Pulmonary artery endothelial cell (primary cell): Measurements from ENCODE around the gene RBM27. TPM values are rescaled to one million over a fixed set of nuclear protein-coding genes. Genes with fewer than 3 reads are reported as not detected.
"Not testable (repeated sequence)": the region's sequence is repeated elsewhere in the genome, so short reads cannot be mapped to it uniquely, and the experiment has no call there.

ENCODE experiments used
- DNase-seq: peaks from one replicate; pipeline ENCODE4 v3.0.0-alpha.2; 2011; ENCODE audit warnings: low read depth, low spot score
- total RNA-seq: library from RNA; depleted of rRNA; stranded (reverse); fragments of >200 nt; gene quantifications from 2 replicates; pipeline ENCODE4 v1.2.3, GENCODE V29; 2014

RBM27 gene
- 23.4 and 29.0 TPM in 2 replicates for total RNA-seq

DNA sequence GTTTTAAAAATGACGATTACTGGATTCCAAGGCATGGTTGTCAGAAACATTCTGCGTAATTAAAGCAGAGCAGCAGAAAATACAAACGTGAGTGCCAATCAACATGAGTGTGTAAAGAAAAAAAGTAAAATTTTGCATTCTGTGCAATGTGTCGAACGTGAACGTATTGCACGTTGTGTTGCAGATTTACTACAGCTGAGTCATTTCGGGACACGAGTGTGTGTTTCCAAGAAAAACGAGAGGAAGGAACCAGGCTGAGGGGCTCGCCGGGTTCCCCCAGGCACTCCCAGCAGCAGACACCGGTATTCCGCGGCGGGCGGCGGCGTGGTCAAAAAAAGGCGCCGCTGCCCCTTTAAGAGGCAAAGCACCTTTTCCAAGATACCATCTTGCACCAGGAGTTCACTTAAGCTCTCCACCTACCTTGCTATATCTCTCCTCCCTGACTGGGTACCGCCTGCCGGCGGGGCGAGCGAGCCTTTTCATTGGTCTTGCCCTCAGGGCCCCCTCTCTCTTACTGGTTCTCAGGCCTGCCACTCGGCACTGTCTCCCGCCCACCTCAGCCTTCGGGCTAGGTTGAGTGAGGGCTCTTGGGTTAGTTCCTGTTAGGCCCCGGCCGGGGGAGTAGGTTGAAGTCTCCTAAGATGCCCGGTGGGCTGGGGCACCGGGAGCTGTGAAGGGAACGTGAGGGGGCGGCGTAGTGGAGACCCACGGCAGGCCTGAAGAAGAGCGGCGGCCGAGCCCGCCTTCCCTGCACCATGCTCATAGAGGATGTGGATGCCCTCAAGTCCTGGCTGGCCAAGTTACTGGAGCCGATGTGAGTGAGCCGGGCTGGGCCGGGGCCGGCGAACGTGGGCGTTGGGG lies at the start of gene RBM27:
Gene RBM27 (plus strand): TSS at position 595 of the 861 bp plus-strand sequence. CDS start 161 bp downstream, at position 756.
- DNase-seq, result peak; percentile 95

DNA sequence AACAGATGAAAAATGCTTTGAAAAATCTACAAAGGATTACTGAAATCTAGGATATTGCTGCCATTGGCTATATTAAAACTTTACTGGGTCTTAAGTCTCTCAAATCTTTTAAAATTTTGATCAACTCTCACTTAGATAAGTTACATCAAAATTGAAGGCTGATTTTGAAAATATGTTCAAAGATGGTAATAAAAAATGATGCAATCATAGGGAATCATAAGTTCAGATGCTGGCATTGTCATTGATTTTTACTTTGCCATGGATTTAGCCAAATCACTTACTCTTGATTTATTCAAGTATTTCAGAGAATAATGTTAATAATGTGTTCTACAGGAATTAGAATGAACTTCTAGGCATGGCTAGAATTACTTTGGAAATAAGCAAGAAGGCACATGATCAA lies 45.1 kb upstream of the RBM27 start:
- DNase-seq, result no peak

- DNase-seq, result no peak
Measured at GRCh38 chr5:146164382-146164781, 39.0 kb upstream of the RBM27 start.

GRCh38 chr5:146165460-146165859 lies 37.9 kb upstream of the RBM27 start:
- DNase-seq, result no peak

DNA sequence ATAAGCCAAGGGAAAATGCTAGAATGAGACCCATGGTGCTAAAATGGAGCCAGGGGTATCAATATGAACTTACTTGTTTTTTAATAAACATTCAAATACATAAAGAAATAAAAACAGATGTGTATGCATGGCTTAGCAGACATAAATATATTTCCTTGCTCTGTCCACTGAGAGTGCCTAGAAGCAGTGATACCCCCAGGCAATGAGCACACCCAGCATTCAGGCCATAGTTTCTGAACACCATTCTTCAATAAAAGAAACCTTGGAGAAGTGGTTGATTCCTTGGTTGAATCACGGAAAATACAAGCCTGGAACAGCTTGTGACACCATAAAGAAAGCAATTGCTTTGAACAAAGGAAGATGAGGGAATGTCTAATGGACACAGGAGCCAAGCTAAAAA lies 37.5 kb upstream of the RBM27 start:
- no peak for DNase-seq

DNA sequence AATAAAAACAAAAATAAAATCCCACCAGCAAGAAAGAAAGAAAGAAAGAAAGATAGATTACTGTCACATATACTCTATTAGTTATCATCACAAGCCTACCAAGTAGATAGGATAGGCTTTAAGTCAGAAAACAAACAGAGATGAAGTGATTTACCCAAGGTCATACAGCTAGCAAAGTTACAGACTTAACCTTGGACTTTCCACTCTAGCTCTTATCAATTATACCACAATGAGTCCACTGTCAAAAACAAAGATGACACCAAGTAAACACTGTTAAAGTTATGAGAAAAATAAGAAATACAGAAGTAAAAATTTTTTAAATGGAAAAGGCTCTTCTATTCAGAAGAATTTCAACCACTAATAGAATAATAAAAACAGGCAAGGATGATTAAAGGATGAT lies 34.3 kb upstream of the RBM27 start:
- DNase-seq, result no peak

DNA sequence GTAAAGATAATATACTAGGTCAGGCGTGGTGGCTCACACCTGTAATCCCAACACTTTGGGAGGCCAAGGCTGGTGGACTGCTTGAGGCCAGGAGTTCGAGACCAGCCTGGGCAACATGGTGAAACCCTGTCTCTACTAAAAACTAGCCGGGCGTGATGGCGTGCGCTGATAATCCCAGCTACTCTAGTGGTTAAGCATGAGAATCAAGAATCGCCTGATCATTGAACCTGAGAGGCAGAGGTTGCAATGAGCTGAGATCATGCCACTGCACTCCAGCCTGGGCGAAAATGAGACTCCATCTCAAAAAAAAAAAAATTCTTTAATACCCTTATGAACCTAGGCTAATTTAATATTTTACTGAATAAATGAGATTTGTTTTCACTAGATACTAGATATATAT lies 30.4 kb upstream of the RBM27 start:
- DNase-seq, result not testable (repeated sequence)

GRCh38 chr5:146173597-146173996 lies 29.8 kb upstream of the RBM27 start:
- no peak for DNase-seq

DNA sequence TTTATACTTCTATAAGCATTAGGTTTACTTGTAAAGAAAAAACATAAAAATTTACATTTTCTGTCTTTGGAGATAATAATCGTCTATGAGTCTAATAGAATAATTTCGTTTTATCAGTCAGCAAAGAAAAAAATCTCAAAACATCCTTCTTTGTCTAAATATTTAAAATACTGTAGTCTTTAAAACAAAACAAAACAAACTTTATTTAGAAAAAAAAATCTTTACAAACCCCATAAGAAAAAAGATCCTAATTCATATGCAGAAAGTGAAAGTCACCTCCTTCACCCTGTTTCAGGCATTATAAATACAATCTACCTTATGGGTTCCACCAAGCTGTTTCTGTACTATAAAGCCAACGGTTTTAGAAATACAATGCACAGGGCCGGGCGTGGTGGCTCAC lies 26.6 kb upstream of the RBM27 start:
- DNase-seq, result no peak

DNA sequence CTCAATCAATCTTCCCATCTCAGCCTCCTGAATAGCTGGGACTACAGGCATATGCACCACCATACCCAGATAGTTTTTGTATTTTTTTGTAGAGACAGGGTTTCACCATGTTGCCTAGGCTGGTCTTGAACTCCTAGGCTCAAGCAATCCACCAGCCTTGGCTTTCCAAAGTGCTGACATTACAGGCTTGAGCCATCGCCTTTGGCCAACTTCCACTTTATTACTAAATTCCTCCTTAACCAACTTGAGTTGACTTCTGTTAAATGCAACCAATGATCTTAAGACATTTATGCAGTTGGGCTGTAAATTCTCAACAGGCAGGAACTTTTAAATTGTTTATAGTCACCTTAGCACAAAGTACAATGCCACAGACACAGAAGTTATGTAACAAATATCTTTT lies 23.7 kb upstream of the RBM27 start:
- no peak for DNase-seq

DNA sequence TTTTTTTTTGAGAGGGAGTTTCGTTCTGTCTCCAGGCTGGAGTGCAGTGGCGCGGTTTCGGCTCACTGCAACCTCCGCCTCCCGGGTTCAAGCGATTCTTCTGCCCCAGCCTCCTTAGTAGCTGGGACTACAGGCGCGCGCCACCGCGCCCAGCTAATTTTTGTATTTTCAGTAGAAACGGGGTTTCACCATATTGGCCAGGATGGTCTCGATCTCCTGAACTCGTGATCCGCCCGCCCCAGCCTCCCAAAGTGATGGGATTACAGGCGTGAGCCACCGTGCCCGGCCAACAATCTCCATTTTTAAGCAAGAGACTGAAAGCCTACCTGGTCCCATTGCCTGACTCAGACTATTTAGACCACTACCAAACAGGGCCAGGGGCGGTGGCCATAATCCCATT lies 20.0 kb upstream of the RBM27 start:
- DNase-seq, result not testable (repeated sequence)

- no peak for DNase-seq
Measured at GRCh38 chr5:146185161-146185560, 18.2 kb upstream of the RBM27 start.

DNA sequence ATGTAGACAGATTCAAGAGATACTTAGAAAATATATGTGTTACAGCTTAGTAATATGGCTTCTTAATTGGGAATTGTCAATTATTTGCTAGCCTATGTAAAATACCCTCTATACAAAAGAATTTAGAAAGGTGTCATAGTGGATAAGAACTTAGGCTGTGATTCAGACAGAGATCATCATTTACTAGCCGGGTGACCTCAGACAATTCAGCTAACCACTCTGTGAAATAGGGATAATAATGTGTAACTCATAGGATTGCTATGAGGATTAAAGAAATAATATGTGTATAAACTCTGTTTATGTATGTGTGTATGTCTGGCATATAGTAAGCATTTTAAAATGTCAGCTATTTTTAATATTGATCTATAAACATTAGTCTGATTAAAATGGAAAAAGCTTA lies 15.0 kb upstream of the RBM27 start:
- no peak for DNase-seq

DNA sequence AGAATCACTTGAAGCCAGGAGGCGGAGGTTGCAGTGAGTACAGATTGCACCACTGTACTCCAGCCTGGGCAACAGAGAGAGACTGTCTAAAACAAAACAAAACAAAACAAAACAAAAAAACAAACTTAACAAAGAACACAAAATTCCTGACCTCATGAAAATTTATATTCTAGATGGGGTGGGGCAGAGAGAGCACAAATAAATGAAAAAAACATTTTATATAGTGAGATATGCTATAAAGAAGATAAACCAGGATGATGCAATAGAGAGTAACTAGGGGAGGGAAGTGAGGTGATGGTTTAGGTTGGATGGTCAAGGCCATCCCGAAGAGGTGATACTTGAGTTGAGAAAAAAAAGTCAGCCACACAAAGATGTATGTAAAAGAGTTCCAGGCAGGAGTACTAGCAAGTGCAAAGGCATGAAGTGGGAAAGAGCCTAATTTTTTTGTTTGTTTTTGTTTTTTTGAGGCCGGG lies 10.8 kb upstream of the RBM27 start:
- no peak for DNase-seq

DNA sequence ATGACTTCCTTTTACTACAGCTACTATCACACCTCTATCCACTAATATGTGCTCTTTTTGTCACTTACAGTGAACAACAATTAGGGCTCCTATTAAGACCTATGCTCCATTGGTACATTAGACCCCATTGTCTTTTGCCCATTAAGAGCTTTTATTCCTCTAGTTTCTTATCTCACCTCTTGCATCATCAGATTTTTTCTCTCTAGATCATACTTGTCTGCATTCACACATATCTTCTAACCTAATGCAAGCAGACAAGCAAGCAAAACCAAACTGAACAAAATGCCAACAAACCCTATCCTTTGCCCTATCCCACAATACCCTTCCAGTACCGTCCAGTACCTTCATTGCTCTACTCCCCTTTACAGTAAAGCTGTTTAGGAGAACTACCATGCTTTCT lies 10.1 kb upstream of the RBM27 start:
- no peak for DNase-seq

DNA sequence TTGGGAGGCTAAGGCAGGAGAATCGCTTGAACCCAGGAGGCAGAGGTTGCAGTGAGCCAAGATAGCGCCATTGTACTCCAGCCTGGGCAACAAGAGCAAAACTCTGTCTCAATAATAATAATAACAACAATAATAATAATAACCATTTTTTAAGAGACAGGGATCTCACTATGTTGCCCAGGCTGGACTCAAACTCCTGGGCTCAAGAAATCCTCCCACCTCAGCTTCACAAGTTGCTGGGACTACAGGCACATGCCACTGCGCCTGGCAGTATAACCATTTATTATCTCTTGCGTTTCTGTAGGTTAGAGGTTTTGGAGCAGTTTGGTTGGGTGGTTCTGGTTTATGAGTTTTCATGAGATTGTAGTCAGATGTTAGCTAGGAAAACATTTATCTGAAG lies 8.4 kb upstream of the RBM27 start:
- DNase-seq, result not testable (repeated sequence)

- DNase-seq, result no peak
Measured at GRCh38 chr5:146196459-146197048, 6.9 kb upstream of the RBM27 start.

- no peak for DNase-seq
Measured at GRCh38 chr5:146199176-146199815, 4.1 kb upstream of the RBM27 start.

DNA sequence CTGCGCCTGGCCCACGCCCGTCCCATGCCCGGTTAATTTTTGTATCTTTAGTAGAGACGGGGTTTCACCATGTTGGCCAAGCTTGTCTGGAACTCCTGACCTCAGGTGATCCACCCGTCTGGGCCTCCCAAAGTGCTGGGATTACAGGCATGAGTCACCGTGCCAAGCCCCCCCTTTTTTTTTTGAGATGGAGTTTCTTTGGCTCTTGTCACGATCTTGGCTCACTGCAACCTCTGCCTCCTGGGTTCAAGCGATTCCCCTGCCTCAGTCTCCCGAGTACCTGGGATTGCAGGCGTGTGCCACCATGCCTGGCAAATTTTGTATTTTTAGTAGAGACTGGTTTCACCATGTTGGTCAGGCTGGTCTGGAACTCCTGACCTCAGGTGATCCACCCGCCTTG lies 1.6 kb upstream of the RBM27 start:
- not testable (repeated sequence) for DNase-seq

GRCh38 chr5:146203872-146204192 lies 427 bp downstream of the RBM27 start:
- DNase-seq, result no peak

DNA sequence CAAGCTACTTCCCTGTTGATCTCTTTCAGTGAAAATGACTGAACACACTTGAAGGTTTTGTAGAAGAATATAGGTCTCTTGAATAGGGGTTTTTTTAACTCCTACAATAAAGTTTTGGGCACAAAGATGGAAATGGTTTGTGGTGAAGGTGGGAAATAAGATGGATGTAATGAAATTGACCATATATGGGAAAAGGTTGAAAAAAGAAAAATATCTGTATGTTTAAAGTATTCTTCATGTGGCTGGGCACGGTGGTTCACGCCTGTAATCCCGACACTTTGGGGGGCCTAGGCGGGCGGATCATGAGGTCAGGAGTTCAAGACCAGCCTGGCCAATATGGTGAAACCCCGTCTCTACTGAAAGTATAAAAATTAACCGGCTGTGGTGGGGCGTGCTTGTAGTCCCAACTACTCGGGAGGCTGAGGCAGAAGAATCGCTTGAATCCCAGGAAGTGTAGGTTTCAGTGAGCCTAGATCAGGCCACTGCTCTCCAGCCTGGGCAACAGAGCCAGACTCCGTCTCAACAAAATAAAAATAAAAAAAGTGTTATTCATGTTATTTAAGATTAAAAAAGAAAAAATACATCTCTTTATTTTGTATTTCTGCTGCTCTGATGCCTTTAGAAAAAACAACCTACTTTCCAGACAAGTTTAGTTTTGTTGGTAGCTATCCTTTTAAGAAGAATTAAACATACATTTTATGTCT lies 2.2 kb downstream of the RBM27 start:
- no peak for DNase-seq

GRCh38 chr5:146206257-146206656 lies 2.9 kb downstream of the RBM27 start:
- DNase-seq, result no peak
